Endothelial cell of umbilical vein (primary cell): ENCODE data around the gene IL16. TPM values are rescaled to one million over a fixed set of nuclear protein-coding genes. Genes with fewer than 3 reads are reported as not detected.

ENCODE experiments used
- BruUV-seq: library from RNA; stranded (reverse); fragments of 400-500 nt; replicated peaks from 2 replicates; lab custom pipeline; 2021; lab: Mats Ljungman, UMichigan
- CTCF ChIA-PET: fragments of 300-600, 350-600 bp; sonication (Branson Sonifier 250); formaldehyde crosslinking; loops from one replicate; lab custom pipeline; 2021; ENCODE audit warnings: antibody characterized with exemption, inconsistent platforms; lab: Charles Lee
- POLR2A ChIA-PET: fragments of 300-600, 350-600 bp; sonication (Branson Sonifier 250); formaldehyde crosslinking; loops from one replicate; lab custom pipeline; 2021; ENCODE audit warnings: antibody characterized with exemption, inconsistent platforms; lab: Charles Lee
- DNase-seq: peaks from one replicate; pipeline ENCODE4 v3.0.0-alpha.2; 2011; ENCODE audit warnings: low read depth, low spot score
- FAIRE-seq: peaks from 2 replicates; lab custom pipeline; 2011; peaks lifted over from hg19 to GRCh38; lab: Jason Lieb, UNC
- H2AFZ ChIP-seq: 2 replicates; pipeline ENCODE4 v1.6.0; 2012; ENCODE audit warnings: low read depth, low read length, control low read depth, inconsistent platforms
- H3K27ac ChIP-seq: 2 replicates; pipeline ENCODE4 v1.5.1; 2011; ENCODE audit warnings: low read depth, mild to moderate bottlenecking, control low read depth, low read length, moderate library complexity; ENCODE audit not compliant: insufficient read depth
- H3K27me3 ChIP-seq, 2 experiments: 2 replicates each; pipeline versions ENCODE4 v1.6.0 to v1.6.1; 2011; ENCODE audit warnings: low read length in 2 of 2, mixed read lengths in 1 of 2; ENCODE audit not compliant: control insufficient read depth in 2 of 2, insufficient read depth in 2 of 2
- H3K36me3 ChIP-seq, 2 experiments: 2 replicates in 1 of 2; 3 replicates in 1 of 2; pipeline ENCODE4 v1.5.1; 2011; ENCODE audit warnings: low read length in 2 of 2, mild to moderate bottlenecking in 1 of 2, moderate library complexity in 1 of 2; ENCODE audit not compliant: control insufficient read depth in 2 of 2, insufficient read depth in 2 of 2; ENCODE audit errors: extremely low read depth in 1 of 2
- H3K4me1 ChIP-seq: 3 replicates; pipeline ENCODE4 v1.5.1; 2011; ENCODE audit warnings: mild to moderate bottlenecking, low read length; ENCODE audit not compliant: control insufficient read depth, insufficient read depth; ENCODE audit errors: extremely low read depth
- H3K4me2 ChIP-seq: 2 replicates; pipeline ENCODE4 v1.6.1; 2011; ENCODE audit warnings: low read length, control low read depth, mixed read lengths; ENCODE audit not compliant: insufficient read depth
- H3K4me3 ChIP-seq, 3 experiments: fragments of 200-600 bp in 1 of 3; sonication (generic), shearing (Covaris generic) in 1 of 3; replicated peaks in 1 of 3; 2 replicates each; pipeline ENCODE4 v1.5.1; 2011 to 2016; ENCODE audit warnings: control low read depth in 3 of 3, low read length in 3 of 3, mild to moderate bottlenecking in 2 of 3, inconsistent platforms in 1 of 3, low read depth in 1 of 3, moderate library complexity in 1 of 3; ENCODE audit not compliant: insufficient read depth in 1 of 3
- H3K79me2 ChIP-seq: 2 replicates; pipeline ENCODE4 v1.6.0; 2012; ENCODE audit warnings: low read length, inconsistent platforms; ENCODE audit not compliant: control insufficient read depth, insufficient read depth
- H3K9ac ChIP-seq: replicated peaks from 2 replicates; pipeline ENCODE3; 2011; ENCODE audit warnings: low read length, control low read depth; ENCODE audit not compliant: insufficient read depth; ENCODE audit errors: extremely low read depth
- H3K9me1 ChIP-seq: replicated peaks from 3 replicates; pipeline ENCODE4 v1.6.0; 2011; ENCODE audit warnings: mild to moderate bottlenecking, low read length; ENCODE audit not compliant: control insufficient read depth, insufficient read depth; ENCODE audit errors: extremely low read depth
- H3K9me3 ChIP-seq: replicated peaks from 2 replicates; pipeline ENCODE4 v1.5.1; 2012; ENCODE audit warnings: low read length, inconsistent platforms; ENCODE audit not compliant: control insufficient read depth, insufficient read depth
- H4K20me1 ChIP-seq: replicated peaks from 2 replicates; pipeline ENCODE3; 2011; ENCODE audit warnings: mild to moderate bottlenecking, low read length; ENCODE audit not compliant: control insufficient read depth, insufficient read depth; ENCODE audit errors: extremely low read depth
- EZH2 ChIP-seq: IDR thresholded peaks from 2 replicates; pipeline ENCODE4 v1.6.1; 2012; ENCODE audit warnings: borderline replicate concordance, low read depth, mild to moderate bottlenecking, moderate library complexity, low read length, inconsistent platforms; ENCODE audit not compliant: severe bottlenecking
- FOS ChIP-seq: IDR thresholded peaks from 2 replicates; pipeline ENCODE4 v1.6.1; 2011; ENCODE audit warnings: mild to moderate bottlenecking, low read length, moderate library complexity, borderline replicate concordance; ENCODE audit not compliant: insufficient read depth
- GATA2 ChIP-seq: IDR thresholded peaks from 2 replicates; pipeline ENCODE4 v1.7.0; 2011; ENCODE audit warnings: low read depth, mild to moderate bottlenecking, moderate library complexity, mixed read lengths, low read length; ENCODE audit not compliant: insufficient read length, insufficient read depth
- JUN ChIP-seq: IDR thresholded peaks from 2 replicates; pipeline ENCODE4 v1.6.1; 2011; ENCODE audit warnings: borderline replicate concordance, low read depth; ENCODE audit not compliant: insufficient read length, insufficient read depth
- MYC ChIP-seq: IDR thresholded peaks from one replicate; pipeline ENCODE4 v1.6.1; 2011; ENCODE audit warnings: mild to moderate bottlenecking, low read depth, low read length
- POLR2A ChIP-seq: IDR thresholded peaks from 2 replicates; pipeline ENCODE4 v1.6.1; 2012; ENCODE audit warnings: low read depth, mild to moderate bottlenecking, control low read depth, low read length
- POLR2AphosphoS5 ChIP-seq: IDR thresholded peaks from 2 replicates; pipeline ENCODE4 v1.6.1; 2012; ENCODE audit warnings: low read depth, mild to moderate bottlenecking, control low read depth, low read length, moderate library complexity; ENCODE audit not compliant: insufficient read depth
- dilution Hi-C: fragments of 300-500 bp; cut with MboI; formaldehyde crosslinking; loops from one replicate; pipeline ENCODE4 v1.15.0; 2019; ENCODE audit warnings: low sequenced_read_pairs; ENCODE audit not compliant: extremely low pct_ligation_motif_present
- intact Hi-C: fragments of 100-400 bp; cut with micrococcal nuclease; formaldehyde crosslinking; loops from one replicate; pipeline ENCODE4 v1.10.0; 2022
- polyA plus RNA-seq, 4 experiments: library from polyadenylated mRNA; depleted of rRNA in 3 of 4; stranded (reverse) in 3 of 4; unstranded in 1 of 4; fragments of >200 nt; gene quantifications; 2 replicates each; pipeline versions ENCODE4 v1.2.1 to v1.2.3, GENCODE V29; 2011 to 2012; ENCODE audit warnings: missing spikeins in 1 of 4
- total RNA-seq: library from RNA; stranded (reverse); gene quantifications from 2 replicates; pipeline ENCODE4 v1.2.3, GENCODE V29; 2021
- TF ChIP-seq, protein P1 (sequence below): IDR thresholded peaks from 2 replicates; pipeline ENCODE4 v1.6.1; 2011; ENCODE audit not compliant: insufficient read depth, insufficient read length
- TF ChIP-seq, protein P2 (sequence below), 2 donors: IDR thresholded peaks; 1 replicate in 1 of 2; 2 replicates in 1 of 2; pipeline ENCODE4 v1.5.1; 2011; ENCODE audit warnings: low read length in 2 of 2, mild to moderate bottlenecking in 2 of 2, moderate library complexity in 2 of 2, control low read depth in 1 of 2, inconsistent platforms in 1 of 2, low read depth in 1 of 2; ENCODE audit not compliant: insufficient read depth in 1 of 2; ENCODE audit errors: extremely low read depth in 1 of 2

IL16 gene
- total and polyA plus RNA-seq, 2 donors (not counting 3 experiments of a cell fraction or from before 2014, with no cell fraction given), result 0.29 to 2.1 TPM

DNA sequence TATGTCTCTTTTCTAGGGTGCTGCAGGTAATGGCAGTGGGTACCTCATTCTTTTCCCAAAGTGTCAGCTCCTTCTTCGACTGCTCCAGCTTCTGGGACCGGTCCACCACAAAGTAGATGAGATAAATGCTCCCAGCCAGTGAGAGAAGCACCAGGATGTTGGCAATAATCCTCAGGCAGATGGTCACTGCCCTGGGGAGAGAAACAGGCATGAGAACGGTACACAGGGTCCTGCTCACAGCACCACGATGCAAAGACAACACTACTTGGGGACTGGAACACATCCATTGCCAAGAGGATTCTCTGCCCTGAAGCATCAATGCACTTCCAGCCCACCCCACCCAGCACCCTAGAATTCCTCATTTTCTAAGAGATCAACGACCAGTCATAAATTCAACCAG, 155.0 kb downstream of the IL16 start:
- no peaks in the 10 kb centered on the region for H3K4me1 ChIP-seq
- H3K27me3 ChIP-seq, result no peaks in the 10 kb centered on the region
- H3K79me2 ChIP-seq, result no peaks in the 10 kb centered on the region
- intact Hi-C loops, result no loop called here
- H3K27ac ChIP-seq, result no peak overlapping the region
- DNase-seq, result no peak
- H3K9me1 ChIP-seq, result no peaks in the 10 kb centered on the region
- POLR2A ChIA-PET, result no interaction called here
- no TSS peak for BruUV-seq
- no peak overlapping the region for H3K4me3 ChIP-seq
- H2AFZ ChIP-seq, result no peak overlapping the region
- H3K36me3 ChIP-seq, result no peaks in the 10 kb centered on the region
- H4K20me1 ChIP-seq, result no peaks in the 10 kb centered on the region
- no peak overlapping the region for H3K4me2 ChIP-seq
- TF ChIP-seq MYC (no peak), GATA2 (no peak), EZH2 (no peak), POLR2A (no peak), JUN (no peak), POLR2AphosphoS5 (no peak), FOS (no peak)
- TF ChIP-seq, protein P1, sequence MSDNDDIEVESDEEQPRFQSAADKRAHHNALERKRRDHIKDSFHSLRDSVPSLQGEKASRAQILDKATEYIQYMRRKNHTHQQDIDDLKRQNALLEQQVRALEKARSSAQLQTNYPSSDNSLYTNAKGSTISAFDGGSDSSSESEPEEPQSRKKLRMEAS, result no peak
- TF ChIP-seq, protein P2, sequence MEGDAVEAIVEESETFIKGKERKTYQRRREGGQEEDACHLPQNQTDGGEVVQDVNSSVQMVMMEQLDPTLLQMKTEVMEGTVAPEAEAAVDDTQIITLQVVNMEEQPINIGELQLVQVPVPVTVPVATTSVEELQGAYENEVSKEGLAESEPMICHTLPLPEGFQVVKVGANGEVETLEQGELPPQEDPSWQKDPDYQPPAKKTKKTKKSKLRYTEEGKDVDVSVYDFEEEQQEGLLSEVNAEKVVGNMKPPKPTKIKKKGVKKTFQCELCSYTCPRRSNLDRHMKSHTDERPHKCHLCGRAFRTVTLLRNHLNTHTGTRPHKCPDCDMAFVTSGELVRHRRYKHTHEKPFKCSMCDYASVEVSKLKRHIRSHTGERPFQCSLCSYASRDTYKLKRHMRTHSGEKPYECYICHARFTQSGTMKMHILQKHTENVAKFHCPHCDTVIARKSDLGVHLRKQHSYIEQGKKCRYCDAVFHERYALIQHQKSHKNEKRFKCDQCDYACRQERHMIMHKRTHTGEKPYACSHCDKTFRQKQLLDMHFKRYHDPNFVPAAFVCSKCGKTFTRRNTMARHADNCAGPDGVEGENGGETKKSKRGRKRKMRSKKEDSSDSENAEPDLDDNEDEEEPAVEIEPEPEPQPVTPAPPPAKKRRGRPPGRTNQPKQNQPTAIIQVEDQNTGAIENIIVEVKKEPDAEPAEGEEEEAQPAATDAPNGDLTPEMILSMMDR (IDR thresholded peaks at IDR 0.05; ENCODE audit: extremely low read depth in 1 of 2, insufficient read depth in 1 of 2, low read depth in 1 of 2, low read length in 2 of 2), result no peak
- no peaks in the 10 kb centered on the region for H3K9me3 ChIP-seq
- dilution Hi-C loops, result no loop called here
- no peak for FAIRE-seq
- H3K9ac ChIP-seq, result no peak overlapping the region
- CTCF ChIA-PET, result no interaction called here
